ENCODE data around the gene CAPRIN1.

Gene CAPRIN1

GRCh38 chr11:34134765-34135164 lies 83.2 kb downstream of the CAPRIN1 start:
- H3K27ac ChIP-seq (ENCODE audit: low read depth, low read length), result no peak overlapping the region
- no peak overlapping the region for H3K4me3 ChIP-seq (ENCODE audit: insufficient read depth, low read length, poor library complexity, severe bottlenecking)
- H3F3A ChIP-seq (ENCODE audit: insufficient read depth), result no peaks in the 10 kb centered on the region
- H3K9me3 ChIP-seq (ENCODE audit: insufficient read depth, low read length), result no peaks in the 10 kb centered on the region
- no peaks in the 10 kb centered on the region for H3K27me3 ChIP-seq (ENCODE audit: low read length)
- no peaks in the 10 kb centered on the region for H4K20me1 ChIP-seq (ENCODE audit: low read depth, low read length)
- no peaks in the 10 kb centered on the region for H3K36me3 ChIP-seq (ENCODE audit: low read length)
- no peak for TF ChIP-seq EZH2phosphoT487 (conservative IDR thresholded peaks at IDR 0.05; ENCODE audit: low read length)
- TF ChIP-seq, protein P1, sequence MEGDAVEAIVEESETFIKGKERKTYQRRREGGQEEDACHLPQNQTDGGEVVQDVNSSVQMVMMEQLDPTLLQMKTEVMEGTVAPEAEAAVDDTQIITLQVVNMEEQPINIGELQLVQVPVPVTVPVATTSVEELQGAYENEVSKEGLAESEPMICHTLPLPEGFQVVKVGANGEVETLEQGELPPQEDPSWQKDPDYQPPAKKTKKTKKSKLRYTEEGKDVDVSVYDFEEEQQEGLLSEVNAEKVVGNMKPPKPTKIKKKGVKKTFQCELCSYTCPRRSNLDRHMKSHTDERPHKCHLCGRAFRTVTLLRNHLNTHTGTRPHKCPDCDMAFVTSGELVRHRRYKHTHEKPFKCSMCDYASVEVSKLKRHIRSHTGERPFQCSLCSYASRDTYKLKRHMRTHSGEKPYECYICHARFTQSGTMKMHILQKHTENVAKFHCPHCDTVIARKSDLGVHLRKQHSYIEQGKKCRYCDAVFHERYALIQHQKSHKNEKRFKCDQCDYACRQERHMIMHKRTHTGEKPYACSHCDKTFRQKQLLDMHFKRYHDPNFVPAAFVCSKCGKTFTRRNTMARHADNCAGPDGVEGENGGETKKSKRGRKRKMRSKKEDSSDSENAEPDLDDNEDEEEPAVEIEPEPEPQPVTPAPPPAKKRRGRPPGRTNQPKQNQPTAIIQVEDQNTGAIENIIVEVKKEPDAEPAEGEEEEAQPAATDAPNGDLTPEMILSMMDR (IDR thresholded peaks at IDR 0.05; ENCODE audit: insufficient read depth, low read length, poor library complexity, severe bottlenecking), result no peak
- no peak overlapping the region for H3K9ac ChIP-seq (ENCODE audit: low read length)
- no peak overlapping the region for H3K4me2 ChIP-seq (ENCODE audit: low read depth, low read length, poor library complexity, severe bottlenecking)
- H2AFZ ChIP-seq (ENCODE audit: low read depth, low read length, severe bottlenecking), result no peak overlapping the region
- H3K79me2 ChIP-seq (ENCODE audit: insufficient read depth, low read length), result no peaks in the 10 kb centered on the region
- no peaks in the 10 kb centered on the region for H3K9me2 ChIP-seq (replicated peaks; ENCODE audit: insufficient read depth, low read length)

DNA sequence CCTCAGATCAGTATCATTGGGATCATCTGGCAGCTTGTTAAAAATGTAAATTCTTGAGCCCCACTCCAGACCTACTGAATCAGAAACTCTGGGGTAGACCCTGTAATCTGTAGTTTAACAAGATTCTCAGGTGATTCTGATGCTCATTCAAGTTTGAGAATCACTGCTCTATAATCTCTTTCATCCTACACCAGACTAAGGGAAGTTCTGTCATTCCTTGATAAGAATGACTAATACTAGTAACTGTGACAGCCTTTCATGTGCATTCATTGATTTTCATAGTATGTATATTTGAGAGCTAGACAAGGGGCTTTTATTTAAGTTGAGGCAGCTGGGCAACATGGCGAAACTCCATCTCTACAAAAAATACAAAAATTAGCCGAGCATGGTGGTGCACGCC lies 83.9 kb downstream of the CAPRIN1 start:
- H2AFZ ChIP-seq (ENCODE audit: low read depth, low read length, severe bottlenecking), result no peak overlapping the region
- H3K4me3 ChIP-seq (ENCODE audit: insufficient read depth, low read length, poor library complexity, severe bottlenecking), result no peak overlapping the region
- no peak overlapping the region for H3K9ac ChIP-seq (ENCODE audit: low read length)
- TF ChIP-seq, protein P1 (IDR thresholded peaks at IDR 0.05; ENCODE audit: insufficient read depth, low read length, poor library complexity, severe bottlenecking), result no peak
- no peak for TF ChIP-seq EZH2phosphoT487 (conservative IDR thresholded peaks at IDR 0.05; ENCODE audit: low read length)
- H3K4me2 ChIP-seq (ENCODE audit: low read depth, low read length, poor library complexity, severe bottlenecking), result no peak overlapping the region
- no peaks in the 10 kb centered on the region for H3K36me3 ChIP-seq (ENCODE audit: low read length)
- H3F3A ChIP-seq (ENCODE audit: insufficient read depth), result no peaks in the 10 kb centered on the region
- no peaks in the 10 kb centered on the region for H4K20me1 ChIP-seq (ENCODE audit: low read depth, low read length)
- no peaks in the 10 kb centered on the region for H3K9me3 ChIP-seq (ENCODE audit: insufficient read depth, low read length)
- no peaks in the 10 kb centered on the region for H3K79me2 ChIP-seq (ENCODE audit: insufficient read depth, low read length)
- no peaks in the 10 kb centered on the region for H3K9me2 ChIP-seq (replicated peaks; ENCODE audit: insufficient read depth, low read length)
- no peak overlapping the region for H3K27ac ChIP-seq (ENCODE audit: low read depth, low read length)
- H3K27me3 ChIP-seq (ENCODE audit: low read length), result no peaks in the 10 kb centered on the region

DNA sequence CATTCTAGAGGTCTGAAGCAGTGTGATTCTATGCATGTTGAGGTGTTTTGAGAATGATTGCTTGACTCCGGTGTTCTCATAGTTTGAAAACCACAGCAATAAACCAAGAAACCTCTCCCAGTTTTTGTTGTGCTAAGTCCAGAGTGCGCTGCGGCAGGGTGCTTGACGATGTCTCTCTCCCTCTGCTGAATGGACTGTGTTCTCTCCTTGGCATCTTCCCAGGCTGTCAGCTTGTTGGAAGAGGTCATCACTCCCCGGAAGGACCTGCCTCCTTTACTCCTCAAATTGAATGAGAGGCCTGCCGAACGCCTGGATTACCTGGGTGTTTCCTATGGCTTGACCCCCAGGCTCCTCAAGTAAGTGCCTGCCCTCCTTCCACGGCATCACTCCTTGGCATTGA lies 84.9 kb downstream of the CAPRIN1 start:
- Histone ChIP-seq H3K4me3 (ENCODE audit: insufficient read depth, low read length, poor library complexity, severe bottlenecking) (no peak overlapping the region), H3K9ac (ENCODE audit: low read length) (no peak overlapping the region), H3K9me2 (replicated peaks; ENCODE audit: insufficient read depth, low read length) (no peaks in the 10 kb centered on the region), H3K36me3 (ENCODE audit: low read length) (no peaks in the 10 kb centered on the region), H3F3A (ENCODE audit: insufficient read depth) (no peaks in the 10 kb centered on the region), H3K79me2 (ENCODE audit: insufficient read depth, low read length) (no peaks in the 10 kb centered on the region), H2AFZ (ENCODE audit: low read depth, low read length, severe bottlenecking) (no peak overlapping the region), H3K9me3 (ENCODE audit: insufficient read depth, low read length) (no peaks in the 10 kb centered on the region), H3K27me3 (ENCODE audit: low read length) (no peaks in the 10 kb centered on the region), H4K20me1 (ENCODE audit: low read depth, low read length) (no peaks in the 10 kb centered on the region), H3K27ac (ENCODE audit: low read depth, low read length) (no peak overlapping the region), H3K4me2 (ENCODE audit: low read depth, low read length, poor library complexity, severe bottlenecking) (no peak overlapping the region)
- TF ChIP-seq, protein P1 (IDR thresholded peaks at IDR 0.05; ENCODE audit: insufficient read depth, low read length, poor library complexity, severe bottlenecking), result no peak
- no peak for TF ChIP-seq EZH2phosphoT487 (conservative IDR thresholded peaks at IDR 0.05; ENCODE audit: low read length)
